ENCODE results near the gene TP53I11. TPM values are rescaled to one million over a fixed set of nuclear protein-coding genes. Genes with fewer than 3 reads are reported as not detected.
A peak's percentile ranks its signal among the peaks of the same experiment; 100 is the strongest.

TP53I11 gene
- polyA plus RNA-seq, 3 donors: 11.0 to 13.2 (median 11.3) TPM

- no peaks in the 10 kb centered on the region for H3K27me3 ChIP-seq (ENCODE audit: control insufficient read depth in 2 of 2, insufficient read depth in 2 of 2, low read length in 2 of 2)
- H3K79me2 ChIP-seq (ENCODE audit: insufficient read depth, low read length): no peaks in the 10 kb centered on the region
- no peaks in the 10 kb centered on the region for H4K20me1 ChIP-seq (ENCODE audit: insufficient read depth, low read length)
- Mint-ChIP-seq H3K4me3 (no peak overlapping the region), H3K27me3 (ENCODE audit: low read depth in 3 of 3) (peaks cover 0 to 8% (median 5%) of the 10 kb centered on the region in 3 donors), H3K27ac (peak overlapping the region in 3 of 7 donors; percentile 30 to 75 (median 52)), H3K9me3 (peaks cover 0 to 2% (median 0%) of the 10 kb centered on the region in 7 donors), H3K36me3 (no peaks in the 10 kb centered on the region), H3K4me1 (peaks cover 36% of the 10 kb centered on the region)
- H3K9ac ChIP-seq (ENCODE audit: insufficient read depth, low read length, poor library complexity, severe bottlenecking): no peak overlapping the region
- H3K4me1 ChIP-seq (ENCODE audit: control insufficient read depth in 1 of 2, insufficient read depth in 2 of 2, low read length in 2 of 2): peaks cover 27 to 30% of the 10 kb centered on the region in 2 donors
- no peak for TF ChIP-seq CTCF (IDR thresholded peaks at IDR 0.05)
- 96% methylated on average over 6 of the region's 12 CpGs for WGBS (ENCODE audit: insufficient coverage)
- no peak overlapping the region for H2AFZ ChIP-seq (ENCODE audit: insufficient read depth, low read depth, low read length, poor library complexity, severe bottlenecking)
- H3K36me3 ChIP-seq (replicated peaks in 1 of 2; ENCODE audit: control insufficient read depth in 1 of 2, insufficient read depth in 2 of 2, low read length in 2 of 2): no peaks in the 10 kb centered on the region
- peak overlapping the region; percentile 20 for H3K4me2 ChIP-seq (replicated peaks; ENCODE audit: extremely low read depth, low read length, poor library complexity, severe bottlenecking)
- H3K9me3 ChIP-seq (replicated peaks in 1 of 2; ENCODE audit: control insufficient read depth in 1 of 2, insufficient read depth in 1 of 2, low read length in 2 of 2): no peaks in the 10 kb centered on the region
- intact Hi-C loops (cut with micrococcal nuclease): no loop called here
- no peak overlapping the region for H3K4me3 ChIP-seq (replicated peaks in 1 of 3; ENCODE audit: low read depth in 2 of 3, low read length in 3 of 3)
- H3K27ac ChIP-seq (ENCODE audit: low read depth in 1 of 2, low read length in 2 of 2): no peak overlapping the region
- DNase-seq: no peak
These were observed 19.1 kb upstream of the TP53I11 start for GRCh38 chr11:44969651-44970252.

- Histone ChIP-seq H3K9ac (ENCODE audit: insufficient read depth, low read length, poor library complexity, severe bottlenecking) (no peak overlapping the region), H3K4me3 (replicated peaks in 1 of 3; ENCODE audit: low read depth in 2 of 3, low read length in 3 of 3) (no peak overlapping the region), H3K27me3 (ENCODE audit: control insufficient read depth in 2 of 2, insufficient read depth in 2 of 2, low read length in 2 of 2) (no peaks in the 10 kb centered on the region), H3K9me3 (replicated peaks in 1 of 2; ENCODE audit: control insufficient read depth in 1 of 2, insufficient read depth in 1 of 2, low read length in 2 of 2) (no peaks in the 10 kb centered on the region), H4K20me1 (ENCODE audit: insufficient read depth, low read length) (no peaks in the 10 kb centered on the region), H3K4me2 (replicated peaks; ENCODE audit: extremely low read depth, low read length, poor library complexity, severe bottlenecking) (no peak overlapping the region), H3K4me1 (ENCODE audit: control insufficient read depth in 1 of 2, insufficient read depth in 2 of 2, low read length in 2 of 2) (peaks cover 34 to 39% of the 10 kb centered on the region in 2 donors), H2AFZ (ENCODE audit: insufficient read depth, low read depth, low read length, poor library complexity, severe bottlenecking) (no peak overlapping the region), H3K27ac (ENCODE audit: low read depth in 1 of 2, low read length in 2 of 2) (no peak overlapping the region), H3K79me2 (ENCODE audit: insufficient read depth, low read length) (no peaks in the 10 kb centered on the region), H3K36me3 (replicated peaks in 1 of 2; ENCODE audit: control insufficient read depth in 1 of 2, insufficient read depth in 2 of 2, low read length in 2 of 2) (no peaks in the 10 kb centered on the region)
- Mint-ChIP-seq H3K4me3 (no peak overlapping the region), H3K27ac (no peak overlapping the region), H3K9me3 (no peaks in the 10 kb centered on the region), H3K4me1 (peaks cover 40% of the 10 kb centered on the region), H3K36me3 (peaks cover 0 to 2% of the 10 kb centered on the region in 2 donors), H3K27me3 (ENCODE audit: low read depth in 3 of 3) (peaks cover 0 to 10% (median 3%) of the 10 kb centered on the region in 3 donors)
- no peak for TF ChIP-seq CTCF (IDR thresholded peaks at IDR 0.05)
- DNase-seq: no peak
- intact Hi-C loops (cut with micrococcal nuclease): no loop called here
- 100% methylated on average over 3 of the region's 3 CpGs for WGBS (ENCODE audit: insufficient coverage)
These were observed 17.8 kb upstream of the TP53I11 start for GRCh38 chr11:44968510-44968909.
